ENCODE results near the gene RHBDL1. TPM values are rescaled to one million over a fixed set of nuclear protein-coding genes. Genes with fewer than 3 reads are reported as not detected.

RHBDL1 gene
- total and polyA plus RNA-seq, 2 donors, result 3.1 to 5.1 TPM

GRCh38 chr16:717450-718245 is 42.2 kb downstream of the RHBDL1 start:
- WGBS, result 89% methylated on average over 32 of the region's 32 CpGs
- peaks cover 44 to 68% of the 10 kb centered on the region in 2 donors for H3K4me1 ChIP-seq (ENCODE audit: control insufficient read depth in 2 of 2, insufficient read depth in 2 of 2, low read length in 2 of 2)
- peaks cover 4 to 49% of the 10 kb centered on the region in 2 donors for H3K27me3 ChIP-seq (ENCODE audit: control insufficient read depth in 2 of 2, insufficient read depth in 1 of 2, low read length in 1 of 2)
- no peaks in the 10 kb centered on the region for H3K36me3 ChIP-seq (ENCODE audit: control insufficient read depth in 2 of 2, insufficient read depth in 2 of 2, low read length in 1 of 2)
- H3K4me3 ChIP-seq (ENCODE audit: low read length in 2 of 2), result no peak overlapping the region
- no peak for DNase-seq (ENCODE audit: low read depth in 6 of 9, low spot score in 9 of 9)
- no peak overlapping the region for H3K27ac ChIP-seq (ENCODE audit: low read depth in 1 of 2, low read length in 1 of 2)
- H3K9me3 ChIP-seq (ENCODE audit: control insufficient read depth in 2 of 2, insufficient read depth in 1 of 2, low read length in 1 of 2), result peaks cover 0 to 12% of the 10 kb centered on the region in 2 donors

- H3K9me3 ChIP-seq (ENCODE audit: control insufficient read depth in 2 of 2, insufficient read depth in 1 of 2, low read length in 1 of 2), result peaks cover 0 to 12% of the 10 kb centered on the region in 2 donors
- H3K27me3 ChIP-seq (ENCODE audit: control insufficient read depth in 2 of 2, insufficient read depth in 1 of 2, low read length in 1 of 2), result peaks cover 4 to 45% of the 10 kb centered on the region in 2 donors
- H3K4me1 ChIP-seq (ENCODE audit: control insufficient read depth in 2 of 2, insufficient read depth in 2 of 2, low read length in 2 of 2), result peaks cover 52 to 76% of the 10 kb centered on the region in 2 donors
- H3K4me3 ChIP-seq (ENCODE audit: low read length in 2 of 2), result no peak overlapping the region
- H3K36me3 ChIP-seq (ENCODE audit: control insufficient read depth in 2 of 2, insufficient read depth in 2 of 2, low read length in 1 of 2), result no peaks in the 10 kb centered on the region
- no peak overlapping the region for H3K27ac ChIP-seq (ENCODE audit: low read depth in 1 of 2, low read length in 1 of 2)
- WGBS, result 96% methylated on average over 9 of the region's 9 CpGs
- no peak for DNase-seq (ENCODE audit: low read depth in 6 of 9, low spot score in 9 of 9)
Observed at GRCh38 chr16:718389-718788, 42.9 kb downstream of the RHBDL1 start.

- Histone ChIP-seq H3K36me3 (ENCODE audit: control insufficient read depth in 2 of 2, insufficient read depth in 2 of 2, low read length in 1 of 2) (no peaks in the 10 kb centered on the region), H3K4me3 (ENCODE audit: low read length in 2 of 2) (peak overlapping the region; percentile 23 to 93), H3K9me3 (ENCODE audit: control insufficient read depth in 2 of 2, insufficient read depth in 1 of 2, low read length in 1 of 2) (peaks cover 0 to 12% of the 10 kb centered on the region in 2 donors), H3K27ac (ENCODE audit: low read depth in 1 of 2, low read length in 1 of 2) (peak overlapping the region; percentile 77 to 99), H3K27me3 (ENCODE audit: control insufficient read depth in 2 of 2, insufficient read depth in 1 of 2, low read length in 1 of 2) (peaks cover 2 to 41% of the 10 kb centered on the region in 2 donors), H3K4me1 (ENCODE audit: control insufficient read depth in 2 of 2, insufficient read depth in 2 of 2, low read length in 2 of 2) (peaks cover 56 to 80% of the 10 kb centered on the region in 2 donors)
- no peak for DNase-seq (ENCODE audit: low read depth in 6 of 9, low spot score in 9 of 9)
- 92% methylated on average over 6 of the region's 6 CpGs for WGBS
Observed at GRCh38 chr16:718922-719321, 43.5 kb downstream of the RHBDL1 start.

- peaks cover 56 to 82% of the 10 kb centered on the region in 2 donors for H3K4me1 ChIP-seq (ENCODE audit: control insufficient read depth in 2 of 2, insufficient read depth in 2 of 2, low read length in 2 of 2)
- peaks cover 0 to 22% of the 10 kb centered on the region in 2 donors for H3K9me3 ChIP-seq (ENCODE audit: control insufficient read depth in 2 of 2, insufficient read depth in 1 of 2, low read length in 1 of 2)
- H3K4me3 ChIP-seq (ENCODE audit: low read length in 2 of 2), result peak overlapping the region; percentile 71 to 93
- H3K36me3 ChIP-seq (ENCODE audit: control insufficient read depth in 2 of 2, insufficient read depth in 2 of 2, low read length in 1 of 2), result peaks cover 0 to 3% of the 10 kb centered on the region in 2 donors
- H3K27me3 ChIP-seq (ENCODE audit: control insufficient read depth in 2 of 2, insufficient read depth in 1 of 2, low read length in 1 of 2), result peaks cover 0 to 35% of the 10 kb centered on the region in 2 donors
- WGBS, result 4% methylated on average over 16 of the region's 16 CpGs
- DNase-seq (ENCODE audit: low read depth in 6 of 9, low spot score in 9 of 9), result peak in 2 of 9 donors; percentile 67 to 85
- H3K27ac ChIP-seq (ENCODE audit: low read depth in 1 of 2, low read length in 1 of 2), result peak overlapping the region; percentile 97 to 99
Observed at GRCh38 chr16:719815-720446, 44.5 kb downstream of the RHBDL1 start.

GRCh38 chr16:720447-720989 is 45.0 kb downstream of the RHBDL1 start:
- H3K27me3 ChIP-seq (ENCODE audit: control insufficient read depth in 2 of 2, insufficient read depth in 1 of 2, low read length in 1 of 2), result peaks cover 0 to 33% of the 10 kb centered on the region in 2 donors
- peak in 5 of 9 donors; percentile 67 to 93 (median 84) for DNase-seq (ENCODE audit: low read depth in 6 of 9, low spot score in 9 of 9)
- H3K27ac ChIP-seq (ENCODE audit: low read depth in 1 of 2, low read length in 1 of 2), result peak overlapping the region; percentile 97 to 99
- peaks cover 0 to 3% of the 10 kb centered on the region in 2 donors for H3K36me3 ChIP-seq (ENCODE audit: control insufficient read depth in 2 of 2, insufficient read depth in 2 of 2, low read length in 1 of 2)
- peak overlapping the region; percentile 71 to 93 for H3K4me3 ChIP-seq (ENCODE audit: low read length in 2 of 2)
- H3K4me1 ChIP-seq (ENCODE audit: control insufficient read depth in 2 of 2, insufficient read depth in 2 of 2, low read length in 2 of 2), result peaks cover 60 to 88% of the 10 kb centered on the region in 2 donors
- under 1% methylated on average over 38 of the region's 38 CpGs for WGBS
- peaks cover 0 to 24% of the 10 kb centered on the region in 2 donors for H3K9me3 ChIP-seq (ENCODE audit: control insufficient read depth in 2 of 2, insufficient read depth in 1 of 2, low read length in 1 of 2)

- peaks cover 0 to 24% of the 10 kb centered on the region in 2 donors for H3K9me3 ChIP-seq (ENCODE audit: control insufficient read depth in 2 of 2, insufficient read depth in 1 of 2, low read length in 1 of 2)
- peak in 7 of 9 donors; percentile 61 to 95 (median 89) for DNase-seq (ENCODE audit: low read depth in 6 of 9, low spot score in 9 of 9)
- peaks cover 62 to 90% of the 10 kb centered on the region in 2 donors for H3K4me1 ChIP-seq (ENCODE audit: control insufficient read depth in 2 of 2, insufficient read depth in 2 of 2, low read length in 2 of 2)
- peaks cover 0 to 34% of the 10 kb centered on the region in 2 donors for H3K27me3 ChIP-seq (ENCODE audit: control insufficient read depth in 2 of 2, insufficient read depth in 1 of 2, low read length in 1 of 2)
- under 1% methylated on average over 106 of the region's 106 CpGs for WGBS
- peak within 1 kb of the TSS; percentile 71 to 93 for H3K4me3 ChIP-seq (ENCODE audit: low read length in 2 of 2)
- H3K27ac ChIP-seq (ENCODE audit: low read depth in 1 of 2, low read length in 1 of 2), result peak within 1 kb of the TSS; percentile 97 to 99
- peaks cover 0 to 3% of the 10 kb centered on the region in 2 donors for H3K36me3 ChIP-seq (ENCODE audit: control insufficient read depth in 2 of 2, insufficient read depth in 2 of 2, low read length in 1 of 2)
Observed at GRCh38 chr16:720990-721764, 45.7 kb downstream of the RHBDL1 start, which contains the start of gene ANTKMT. Gene ANTKMT (plus strand): TSS chr16:721146. CDS start chr16:721275, 129 bp downstream.

GRCh38 chr16:721765-722540 is 46.5 kb downstream of the RHBDL1 start:
- Histone ChIP-seq H3K4me1 (ENCODE audit: control insufficient read depth in 2 of 2, insufficient read depth in 2 of 2, low read length in 2 of 2) (peaks cover 63 to 88% of the 10 kb centered on the region in 2 donors), H3K27me3 (ENCODE audit: control insufficient read depth in 2 of 2, insufficient read depth in 1 of 2, low read length in 1 of 2) (peaks cover 0 to 32% of the 10 kb centered on the region in 2 donors), H3K36me3 (ENCODE audit: control insufficient read depth in 2 of 2, insufficient read depth in 2 of 2, low read length in 1 of 2) (peaks cover 0 to 3% of the 10 kb centered on the region in 2 donors), H3K9me3 (ENCODE audit: control insufficient read depth in 2 of 2, insufficient read depth in 1 of 2, low read length in 1 of 2) (peaks cover 0 to 24% of the 10 kb centered on the region in 2 donors), H3K4me3 (ENCODE audit: low read length in 2 of 2) (peak overlapping the region; percentile 51 to 71), H3K27ac (ENCODE audit: low read depth in 1 of 2, low read length in 1 of 2) (peak overlapping the region; percentile 90 to 97)
- no peak for DNase-seq (ENCODE audit: low read depth in 6 of 9, low spot score in 9 of 9)
- 19% methylated on average over 51 of the region's 51 CpGs for WGBS

Data from thymus (tissue), 11 donors.